Jurkat, Clone E6-1 (cell line): Measurements from ENCODE around the gene TXNL4A.
A peak's percentile ranks its signal among the peaks of the same experiment; 100 is the strongest.
"Not testable (repeated sequence)": the region's sequence is repeated elsewhere in the genome, so short reads cannot be mapped to it uniquely, and the experiment has no call there.

Source experiments
- DNase-seq: peaks from one replicate; pipeline ENCODE4 v3.0.0-alpha.2; 2011; ENCODE audit warnings: low read depth, low spot score
- H3K4me3 ChIP-seq: 2 replicates; pipeline ENCODE4 v1.5.1; 2011; ENCODE audit warnings: mild to moderate bottlenecking, low read length, control low read depth, moderate library complexity

Gene TXNL4A

GRCh38 chr18:80002468-80002867 lies 14.1 kb upstream of the TXNL4A start:
- no peak for DNase-seq

DNA sequence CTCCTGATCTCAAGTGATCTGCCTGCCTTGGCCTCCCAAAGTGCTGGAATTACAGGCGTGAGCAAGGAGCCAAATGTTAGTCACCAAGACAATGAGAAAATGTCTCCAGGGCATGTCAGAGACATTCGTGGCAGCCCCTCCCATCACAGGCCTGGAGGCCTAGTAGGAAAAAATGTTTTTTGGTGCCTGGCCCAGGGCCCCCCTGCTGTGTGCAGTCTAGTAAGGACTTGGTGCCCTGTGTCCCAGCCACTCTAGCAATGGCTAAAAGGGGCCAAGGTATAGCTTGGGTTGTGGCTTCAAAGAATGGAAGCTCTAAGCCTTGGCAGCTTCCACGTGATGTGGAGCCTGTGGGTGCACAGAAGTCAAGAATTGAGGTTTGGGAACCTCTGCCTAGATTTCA lies 12.5 kb upstream of the TXNL4A start:
- no peak overlapping the region for H3K4me3 ChIP-seq
- no peak for DNase-seq

More at GRCh38 chr18:80002468-80002867, 14.1 kb upstream of the TXNL4A start:
- H3K4me3 ChIP-seq: no peak overlapping the region

- H3K4me3 ChIP-seq, DNase-seq: not testable (repeated sequence)
Measured at GRCh38 chr18:79999701-80000100, 11.3 kb upstream of the TXNL4A start.

- no peak for DNase-seq
- H3K4me3 ChIP-seq: no peak overlapping the region
Measured at GRCh38 chr18:79991494-79991893, 3.1 kb upstream of the TXNL4A start.

- no peak for DNase-seq
- H3K4me3 ChIP-seq: peak overlapping the region; percentile 91
Measured at GRCh38 chr18:79989195-79989497, 783 bp upstream of the TXNL4A start.

DNA sequence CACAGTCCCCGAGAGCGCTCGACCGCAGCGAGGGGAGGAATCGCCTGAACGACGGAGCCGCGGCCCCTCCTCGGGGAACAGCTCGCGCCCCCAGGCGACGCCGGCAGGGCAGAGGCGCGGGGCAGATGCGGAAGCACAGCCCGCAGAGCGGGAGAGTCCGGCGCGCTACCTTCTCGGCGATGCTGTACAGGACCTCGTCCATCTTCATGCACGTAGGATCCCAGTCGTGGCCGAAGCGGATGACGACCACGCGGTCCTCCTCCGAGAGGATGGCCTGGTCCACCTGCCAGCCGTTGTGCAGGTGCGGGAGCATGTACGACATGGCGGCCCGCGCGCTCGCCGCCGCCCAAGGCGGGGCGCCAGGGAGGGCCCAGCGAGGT lies 302 bp downstream of the TXNL4A start:
- peak overlapping the region; percentile 91 for H3K4me3 ChIP-seq
- peak; percentile 24 for DNase-seq

- peak overlapping the region; percentile 91 for H3K4me3 ChIP-seq
- DNase-seq: no peak
Measured at GRCh38 chr18:79987566-79987965, 797 bp downstream of the TXNL4A start.

DNA sequence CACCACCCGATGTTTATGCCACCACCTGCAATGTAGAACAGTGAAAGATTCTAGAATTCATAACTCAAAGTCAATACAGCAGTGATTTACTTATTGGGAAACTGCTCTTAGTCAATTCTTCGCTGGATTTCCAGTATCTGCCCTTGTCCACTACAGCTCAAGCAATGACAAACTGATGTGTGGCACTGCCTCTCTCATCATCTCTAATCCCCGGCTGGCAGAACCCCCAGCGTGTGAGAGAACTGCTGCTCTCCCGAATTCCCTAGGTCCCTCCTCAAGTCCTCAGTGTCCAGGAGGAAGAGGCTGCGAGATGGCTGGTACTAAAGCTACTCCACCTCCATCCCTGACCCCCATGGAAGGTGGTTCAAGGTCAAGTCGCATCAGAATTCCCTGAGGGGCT lies 1.6 kb downstream of the TXNL4A start:
- H3K4me3 ChIP-seq: peak overlapping the region; percentile 91
- no peak for DNase-seq

DNA sequence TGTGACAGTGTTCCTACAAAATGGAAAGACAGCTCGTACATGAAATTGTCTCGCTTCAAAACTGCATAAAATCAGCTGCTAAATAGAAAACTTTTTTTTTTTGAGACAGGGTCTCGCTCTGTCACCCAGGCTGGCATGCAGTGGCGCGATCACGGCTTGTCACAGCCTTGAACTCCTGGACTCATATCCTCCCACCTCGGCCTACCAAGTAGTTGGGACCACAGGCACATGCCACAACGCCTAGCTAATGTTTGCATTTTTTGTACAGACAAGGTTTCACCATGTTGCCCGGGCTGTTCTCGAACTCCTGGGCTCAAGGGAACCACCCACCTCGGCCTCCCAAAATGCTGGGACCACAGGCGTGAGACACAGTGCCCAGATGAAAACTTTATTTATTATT lies 3.2 kb downstream of the TXNL4A start:
- H3K4me3 ChIP-seq: no peak overlapping the region
- DNase-seq: no peak

- no peak for DNase-seq
- H3K4me3 ChIP-seq: no peak overlapping the region
Measured at GRCh38 chr18:79983793-79984192, 4.6 kb downstream of the TXNL4A start.

GRCh38 chr18:79983253-79983652 lies 5.1 kb downstream of the TXNL4A start:
- no peak for DNase-seq
- H3K4me3 ChIP-seq: no peak overlapping the region

- H3K4me3 ChIP-seq: no peak overlapping the region
- no peak for DNase-seq
Measured at GRCh38 chr18:79982736-79983135, 5.6 kb downstream of the TXNL4A start.

GRCh38 chr18:79980585-79980984 lies 7.8 kb downstream of the TXNL4A start:
- H3K4me3 ChIP-seq: no peak overlapping the region
- no peak for DNase-seq

DNA sequence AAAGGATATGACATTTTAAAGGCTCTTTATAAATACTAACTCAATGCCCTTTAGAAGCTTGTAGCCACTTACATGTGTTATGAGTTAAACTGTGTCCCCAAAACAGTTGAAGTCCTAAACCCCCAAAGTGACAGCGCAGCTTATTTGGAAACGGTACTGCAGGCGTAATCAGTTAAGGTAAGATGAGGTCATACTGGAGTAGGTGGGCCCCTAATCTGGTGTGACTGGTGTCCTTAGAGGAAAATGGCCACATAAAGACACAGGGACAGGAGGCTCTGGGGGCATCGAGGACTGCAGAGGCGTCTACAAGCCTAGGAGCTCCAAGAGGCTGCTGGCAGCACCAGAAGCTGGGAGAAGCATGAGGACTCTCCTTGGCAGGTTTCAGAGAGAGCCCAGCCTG lies 8.5 kb downstream of the TXNL4A start:
- no peak for DNase-seq
- H3K4me3 ChIP-seq: no peak overlapping the region

DNA sequence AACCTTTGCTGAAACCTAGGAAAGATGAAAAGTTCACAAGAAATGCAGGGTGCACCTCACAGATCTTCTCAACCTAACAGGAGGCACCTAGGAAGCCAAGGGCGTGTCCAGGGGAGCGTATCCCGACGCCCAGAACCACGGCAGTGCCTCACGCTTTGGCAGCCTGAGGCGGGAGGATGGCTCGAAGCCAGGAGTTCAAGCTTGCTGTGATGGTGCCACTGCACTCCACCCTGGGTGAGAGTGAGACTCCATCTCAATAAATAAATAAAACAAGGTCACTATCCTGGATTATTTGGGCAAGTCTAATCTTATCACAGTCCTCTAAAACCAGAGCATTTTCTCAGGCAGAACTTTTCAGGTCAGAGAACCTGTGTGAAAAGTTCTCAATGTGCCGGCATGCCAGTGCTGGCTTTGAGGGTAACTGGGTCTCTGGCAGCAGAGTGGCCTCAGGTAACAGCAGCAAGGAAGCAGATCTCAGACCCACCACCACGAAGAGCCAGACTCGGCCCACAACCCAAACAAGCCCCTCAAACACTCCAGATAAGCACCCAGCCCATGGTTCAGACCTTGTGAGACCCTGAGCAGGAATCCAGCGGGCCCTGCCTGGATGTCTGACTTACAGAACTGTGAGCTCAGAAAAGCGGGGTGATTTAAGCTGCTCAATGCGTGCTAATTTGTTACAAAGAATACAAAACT lies 12.2 kb downstream of the TXNL4A start:
- DNase-seq: no peak
- H3K4me3 ChIP-seq: no peak overlapping the region

DNA sequence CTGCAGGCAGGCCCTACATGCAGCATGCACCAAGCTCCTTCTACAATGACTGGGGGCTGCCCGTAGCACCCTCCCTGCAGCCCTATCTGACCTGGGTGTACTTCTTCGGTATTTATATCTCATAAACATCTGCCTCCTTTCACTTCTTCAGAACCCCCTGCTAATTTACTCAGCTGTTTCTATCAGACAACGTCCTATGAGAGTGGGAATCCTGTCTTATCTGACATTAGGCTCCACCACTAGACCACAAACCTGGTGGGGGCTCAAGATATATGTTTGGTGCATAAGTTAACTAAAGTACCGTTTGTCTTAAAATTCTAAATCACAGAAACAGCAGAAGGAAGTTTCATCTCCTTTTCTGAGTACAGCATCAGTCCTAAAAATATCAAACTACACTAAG lies 13.3 kb downstream of the TXNL4A start:
- H3K4me3 ChIP-seq: no peak overlapping the region
- DNase-seq: no peak

DNA sequence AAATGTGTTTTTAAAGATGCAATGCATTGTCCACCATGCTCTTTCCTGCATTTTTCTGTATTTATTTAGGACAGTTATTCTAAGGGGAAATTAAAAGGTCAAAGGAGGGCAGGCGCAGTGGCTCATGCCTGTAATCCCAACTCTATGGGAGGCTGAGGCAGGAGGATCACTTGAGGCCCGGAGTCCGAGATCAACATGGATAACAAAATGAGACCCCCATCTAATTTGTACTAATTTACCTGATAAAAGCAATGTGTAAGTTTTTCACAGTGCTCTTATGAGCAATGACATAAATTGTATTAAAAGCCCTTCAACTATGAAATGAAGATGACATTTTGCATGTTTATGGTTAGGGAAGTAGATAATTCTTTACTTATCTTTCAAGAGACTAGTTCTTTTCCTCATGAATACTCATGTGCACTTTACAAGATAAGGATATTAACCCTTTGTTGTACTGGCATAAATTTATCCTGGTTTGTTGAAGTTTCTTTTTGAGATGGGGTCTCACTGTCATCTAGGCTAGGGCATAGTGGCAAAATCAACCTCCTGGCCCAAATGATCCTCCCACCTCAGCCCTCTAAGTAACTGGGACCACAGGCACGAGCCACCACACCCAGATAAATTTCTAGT lies 14.2 kb downstream of the TXNL4A start:
- no peak overlapping the region for H3K4me3 ChIP-seq
- no peak for DNase-seq

GRCh38 chr18:79973517-79973916 lies 14.8 kb downstream of the TXNL4A start:
- no peak overlapping the region for H3K4me3 ChIP-seq
- no peak for DNase-seq

- DNase-seq: no peak
- no peak overlapping the region for H3K4me3 ChIP-seq
Measured at GRCh38 chr18:79972720-79973119, 15.6 kb downstream of the TXNL4A start.

GRCh38 chr18:79971986-79972385 lies 16.4 kb downstream of the TXNL4A start:
- no peak overlapping the region for H3K4me3 ChIP-seq
- no peak for DNase-seq

GRCh38 chr18:79971211-79971952 lies 17.0 kb downstream of the TXNL4A start:
- DNase-seq: no peak
- no peak overlapping the region for H3K4me3 ChIP-seq
